Measurements from ENCODE around the gene HSFX2.

GRCh38 chrX:149639568-149639967, 44.5 kb upstream of the HSFX2 start:
- TF ChIP-seq ZIC2 (tag by site-specific recombination; IDR thresholded peaks at IDR 0.05) (no peak), ZBTB7A (tag by site-specific recombination; IDR thresholded peaks at IDR 0.05; ENCODE audit: low read depth) (no peak), PBX3 (CRISPR knock-in tag; IDR thresholded peaks at IDR 0.05) (no peak), CTCF (tag by site-specific recombination; IDR thresholded peaks at IDR 0.05) (no peak), YY1 (tag by site-specific recombination; IDR thresholded peaks at IDR 0.05) (no peak)

Data from HEK293 (cell line).